ENCODE data around the gene NIBAN1. TPM values are rescaled to one million over a fixed set of nuclear protein-coding genes. Genes with fewer than 3 reads are reported as not detected.

NIBAN1 gene
- total RNA-seq, 2 experiments from 2014 or later = 28.4 to 33.9 TPM

DNA sequence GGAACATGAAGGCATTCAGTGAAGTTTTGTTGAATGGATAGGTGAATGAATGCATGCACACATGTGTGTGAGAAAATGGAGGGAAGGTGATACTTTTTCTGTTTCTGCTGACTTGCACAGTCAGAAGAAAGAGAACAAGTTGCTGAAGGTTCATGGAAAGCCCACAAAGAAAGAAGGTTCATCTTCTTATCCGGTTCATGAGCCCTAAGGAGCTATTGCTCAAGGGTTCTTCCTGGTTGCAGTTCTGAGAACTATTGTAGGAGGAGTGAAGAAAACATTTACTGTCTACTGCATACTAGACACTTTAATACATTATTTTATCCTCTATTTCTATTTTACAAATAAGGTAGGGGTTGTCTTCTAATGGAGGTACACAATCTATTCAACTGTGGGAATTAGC lies 13.4 kb upstream of the NIBAN1 start:
- DNase-seq = no peak
- H3K9me3 Mint-ChIP-seq = no peaks in the 10 kb centered on the region
- POLR2A ChIA-PET = no interaction called here
- no peak for ATAC-seq (ENCODE audit: low read depth)
- peaks cover 33% of the 10 kb centered on the region for H3K27me3 Mint-ChIP-seq
- no peaks in the 10 kb centered on the region for H3K36me3 Mint-ChIP-seq
- H3K27ac Mint-ChIP-seq = no peak overlapping the region
- H3K4me3 Mint-ChIP-seq = no peak overlapping the region
- H3K4me1 Mint-ChIP-seq = peaks cover 2% of the 10 kb centered on the region

DNA sequence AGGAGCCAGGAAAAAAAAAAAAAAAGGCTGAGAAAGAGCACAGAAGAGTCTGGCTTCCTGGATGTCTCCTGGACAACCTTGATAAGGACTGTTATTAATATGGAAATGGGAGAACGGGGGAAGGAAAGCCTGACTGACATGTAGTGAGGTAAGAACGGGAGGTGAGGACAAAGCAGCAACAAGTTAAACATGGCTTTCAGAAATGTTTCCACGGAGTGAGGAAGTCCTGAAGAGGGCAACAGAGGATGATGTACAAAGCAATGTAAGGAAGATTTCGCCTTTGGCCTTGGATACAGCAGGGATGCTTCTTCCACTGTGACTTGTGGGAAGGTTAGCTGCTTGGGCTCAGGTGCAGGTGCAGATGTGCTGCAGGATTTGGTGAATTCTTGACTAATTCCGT lies 11.9 kb upstream of the NIBAN1 start:
- Mint-ChIP-seq H3K27ac (no peak overlapping the region), H3K4me3 (no peak overlapping the region), H3K36me3 (no peaks in the 10 kb centered on the region), H3K27me3 (peaks cover 36% of the 10 kb centered on the region), H3K4me1 (peaks cover 8% of the 10 kb centered on the region), H3K9me3 (no peaks in the 10 kb centered on the region)
- POLR2A ChIA-PET = no interaction called here
- no peak for DNase-seq
- no peak for ATAC-seq (ENCODE audit: low read depth)

DNA sequence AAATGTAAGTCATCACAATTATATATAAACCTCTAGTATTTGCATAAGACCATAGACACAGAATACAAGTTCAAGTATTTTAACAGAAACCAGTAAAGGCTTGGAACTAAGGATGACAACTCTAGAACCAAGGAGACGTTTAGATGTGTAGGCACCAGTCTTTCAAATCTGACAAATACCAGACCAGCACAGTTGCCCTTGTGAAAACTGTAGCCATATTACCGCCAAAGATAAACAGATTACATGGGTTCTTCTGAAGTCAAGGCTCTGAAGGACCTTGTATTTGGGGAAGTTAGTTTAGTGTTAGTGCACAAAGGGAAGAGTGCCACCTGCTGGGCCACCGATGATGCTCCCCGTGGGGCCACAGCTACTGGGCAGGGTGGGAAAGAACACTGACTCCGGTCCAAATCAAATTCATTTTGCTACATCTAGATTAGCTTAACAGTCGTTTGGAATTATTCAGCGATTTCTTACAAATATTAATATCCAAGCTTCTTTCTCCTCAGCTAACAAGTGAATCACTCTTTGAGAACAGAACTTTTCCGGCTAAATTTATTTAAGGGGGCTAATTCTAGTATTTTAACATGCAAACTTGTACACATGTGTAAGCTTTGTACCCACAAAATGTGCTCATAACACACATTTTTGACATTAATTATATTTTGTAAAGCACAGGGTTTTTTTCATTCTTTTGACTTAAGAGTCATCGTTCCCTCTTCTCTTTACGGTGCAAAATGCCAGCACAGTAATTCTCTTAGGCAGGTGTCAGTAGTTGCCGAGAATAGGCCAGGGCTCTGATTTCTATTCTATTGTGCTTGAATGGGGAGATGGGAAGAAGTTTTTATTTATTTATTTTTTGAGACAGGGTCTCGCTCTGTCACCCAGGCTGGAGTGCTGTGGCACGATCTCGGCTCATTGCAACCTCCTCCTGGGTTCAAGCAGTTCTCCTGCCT lies 8.0 kb upstream of the NIBAN1 start:
- H3K4me1 Mint-ChIP-seq = peaks cover 8% of the 10 kb centered on the region
- no peak overlapping the region for H3K4me3 Mint-ChIP-seq
- ATAC-seq (ENCODE audit: low read depth) (peak; percentile 97), DNase-seq (peak; percentile 72)
- peaks cover 41% of the 10 kb centered on the region for H3K27me3 Mint-ChIP-seq
- no peak overlapping the region for H3K27ac Mint-ChIP-seq
- POLR2A ChIA-PET = interaction anchor here (1.4 kb wide), 1 partner anchor 177 kb away, joined by 3 read pairs; no protein-coding TSS in a partner anchor
- no peaks in the 10 kb centered on the region for H3K9me3 Mint-ChIP-seq
- no peaks in the 10 kb centered on the region for H3K36me3 Mint-ChIP-seq

DNA sequence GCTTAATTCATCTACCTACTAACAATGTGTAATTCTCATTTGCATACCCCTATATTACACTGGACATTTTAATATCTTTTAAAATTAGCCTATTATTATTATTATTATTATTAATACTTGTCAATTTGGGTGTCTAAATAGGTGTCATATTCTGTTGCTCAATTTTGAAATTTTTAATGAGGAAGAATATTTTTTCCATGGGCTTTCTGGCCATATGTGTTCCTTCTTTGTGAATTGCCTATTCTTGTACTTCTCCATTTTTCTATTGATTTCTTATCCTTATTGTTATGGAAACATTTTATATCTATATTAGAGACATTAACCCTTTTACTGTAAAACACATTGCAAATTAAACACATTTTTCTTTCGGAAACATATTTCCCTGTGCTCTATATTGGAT lies 6.4 kb upstream of the NIBAN1 start:
- ATAC-seq (ENCODE audit: low read depth) = no peak
- no peak for DNase-seq
- Mint-ChIP-seq H3K27ac (no peak overlapping the region), H3K4me1 (peaks cover 8% of the 10 kb centered on the region), H3K36me3 (no peaks in the 10 kb centered on the region), H3K4me3 (no peak overlapping the region), H3K27me3 (peaks cover 38% of the 10 kb centered on the region), H3K9me3 (no peaks in the 10 kb centered on the region)
- POLR2A ChIA-PET = no interaction called here

DNA sequence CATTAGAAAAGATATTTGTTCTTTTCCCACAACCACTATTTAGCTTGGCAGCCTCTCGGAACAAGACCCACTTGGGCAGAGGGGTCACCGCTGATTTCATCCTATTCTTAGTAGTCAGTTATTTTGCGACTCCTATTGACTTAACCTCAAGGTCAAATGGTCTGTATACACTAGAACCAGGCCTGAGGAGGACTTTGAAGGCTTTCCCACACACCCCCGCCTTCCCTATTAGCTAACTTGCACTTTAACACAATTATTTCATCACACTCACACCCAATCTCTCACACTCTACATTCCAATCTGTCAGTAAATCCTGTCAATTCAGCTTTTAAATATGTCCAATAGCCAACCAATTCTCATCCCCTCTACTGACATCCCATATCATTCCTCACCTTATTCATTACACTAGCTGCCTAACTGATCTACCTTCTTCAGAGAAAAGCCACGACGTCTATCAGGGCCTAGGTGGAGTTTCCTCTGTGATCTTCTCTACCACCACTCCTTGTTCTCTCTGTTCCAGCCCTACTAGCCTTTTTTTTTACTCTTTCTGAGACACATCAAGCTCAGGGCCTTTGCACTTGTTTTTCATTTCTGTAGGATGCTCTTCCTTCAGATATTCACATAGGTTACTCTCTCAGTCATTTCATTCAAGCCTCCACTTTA lies 1.0 kb upstream of the NIBAN1 start:
- H3K27ac Mint-ChIP-seq = no peak overlapping the region
- peaks cover 3% of the 10 kb centered on the region for H3K36me3 Mint-ChIP-seq
- H3K27me3 Mint-ChIP-seq = peaks cover 22% of the 10 kb centered on the region
- ATAC-seq (ENCODE audit: low read depth) (no peak), DNase-seq (no peak)
- POLR2A ChIA-PET = no interaction called here
- no peaks in the 10 kb centered on the region for H3K9me3 Mint-ChIP-seq
- H3K4me3 Mint-ChIP-seq = peak overlapping the region; percentile 37
- H3K4me1 Mint-ChIP-seq = peaks cover 20% of the 10 kb centered on the region

DNA sequence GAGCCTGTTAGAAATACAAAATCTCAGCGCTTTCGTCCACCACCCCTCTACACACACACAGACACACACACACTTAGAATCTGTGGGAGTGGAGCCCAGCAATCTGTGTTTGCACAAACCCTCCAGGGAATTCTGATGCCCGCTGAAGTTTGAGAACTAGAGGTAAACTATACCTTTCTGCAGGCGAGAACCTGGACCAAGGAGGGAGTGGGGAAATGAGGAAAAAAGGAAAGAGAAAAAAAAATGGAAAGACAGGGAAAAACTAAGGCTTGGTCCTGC lies 468 bp upstream of the NIBAN1 start:
- DNase-seq = no peak
- ATAC-seq (ENCODE audit: low read depth) = no peak
- POLR2A ChIA-PET = interaction anchor here (1.2 kb wide), 2 partner anchors 71 to 108 kb away, joined by 3 read pairs; partner anchors contain the start of gene RNF2
- H3K27ac Mint-ChIP-seq = no peak overlapping the region
- peak overlapping the region; percentile 37 for H3K4me3 Mint-ChIP-seq
- peaks cover 3% of the 10 kb centered on the region for H3K36me3 Mint-ChIP-seq
- H3K9me3 Mint-ChIP-seq = no peaks in the 10 kb centered on the region
- H3K4me1 Mint-ChIP-seq = peaks cover 22% of the 10 kb centered on the region
- H3K27me3 Mint-ChIP-seq = peaks cover 22% of the 10 kb centered on the region

DNA sequence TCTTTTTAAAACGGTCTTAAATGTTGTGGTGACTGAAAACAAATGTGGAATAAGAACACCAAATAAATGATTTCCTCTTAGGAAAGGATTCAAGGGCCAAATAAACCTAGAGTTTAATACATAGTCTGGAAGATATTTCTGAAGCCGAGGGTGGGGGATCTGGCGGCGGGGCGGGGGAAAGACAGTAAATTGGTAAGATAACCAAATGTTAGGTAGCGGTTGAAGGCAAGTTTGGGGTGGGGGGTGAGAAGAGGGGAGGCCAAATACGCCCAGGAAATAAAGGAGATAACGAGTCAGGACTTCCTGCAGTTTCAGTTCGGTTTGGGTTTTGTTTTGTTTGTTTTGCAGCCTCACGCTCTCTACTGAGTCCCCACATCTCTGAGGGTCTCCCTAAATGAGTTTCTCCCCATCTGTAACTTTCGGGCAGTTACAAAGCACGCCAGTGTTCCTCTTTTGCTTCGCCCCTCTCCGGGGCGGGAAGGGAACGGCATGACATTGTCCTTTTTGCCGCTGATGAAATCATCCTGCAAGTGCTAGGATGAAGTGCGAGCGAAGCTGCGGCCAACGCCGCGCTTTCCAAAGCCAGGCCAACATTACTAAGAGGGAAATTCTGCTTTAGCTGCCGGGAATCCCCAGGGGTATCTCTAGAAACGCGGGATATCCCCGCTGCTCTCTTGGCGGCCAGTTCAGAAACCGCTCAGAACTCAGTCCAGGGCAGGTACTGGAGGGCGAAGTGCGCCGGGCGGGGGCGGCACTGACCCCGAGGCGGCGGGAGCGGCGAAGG lies 844 bp downstream of the NIBAN1 start:
- Mint-ChIP-seq H3K9me3 (no peaks in the 10 kb centered on the region), H3K36me3 (peaks cover 3% of the 10 kb centered on the region), H3K27ac (peak overlapping the region; percentile 76), H3K27me3 (peaks cover 21% of the 10 kb centered on the region), H3K4me3 (peak overlapping the region; percentile 88), H3K4me1 (peaks cover 25% of the 10 kb centered on the region)
- no peak for DNase-seq
- POLR2A ChIA-PET = interaction anchor here (0.6 to 1.2 kb wide), 3 partner anchors 59 to 106 kb away, joined by 3 to 4 read pairs (median 3); partner anchors contain the start of gene RNF2
- ATAC-seq (ENCODE audit: low read depth) = peak; percentile 8

DNA sequence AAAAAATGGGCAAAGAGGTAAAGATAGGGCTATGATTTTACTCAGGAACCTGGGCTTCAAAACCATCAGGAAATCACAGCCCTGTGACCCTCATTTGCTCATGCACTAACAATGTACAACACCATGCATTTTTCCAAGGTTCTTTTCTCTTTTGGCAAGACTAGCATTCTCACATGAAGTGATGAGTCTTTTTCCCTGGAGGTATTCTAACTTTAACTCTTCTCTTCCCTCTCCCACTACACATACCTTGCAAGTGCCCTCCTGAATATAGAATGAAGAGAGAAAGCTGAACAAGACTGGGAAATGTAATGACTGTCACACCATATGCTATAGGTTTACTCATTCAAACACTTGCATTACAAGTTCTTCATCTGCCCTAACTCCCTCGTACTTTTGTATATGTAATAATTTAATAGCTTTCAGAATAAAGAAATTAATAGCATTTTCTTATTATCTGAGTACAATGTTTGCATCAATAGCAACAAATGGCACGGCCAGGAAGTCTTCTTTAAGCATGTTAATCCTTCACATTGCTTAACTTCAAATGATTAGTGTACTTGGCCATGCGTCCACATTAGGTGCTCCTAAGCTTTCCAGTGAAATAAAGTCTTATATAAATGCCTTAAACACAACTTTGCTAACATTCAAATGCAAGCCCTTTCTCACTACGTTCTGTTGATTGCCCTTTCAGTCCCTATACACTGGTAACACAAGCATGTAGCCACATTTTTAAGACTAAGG lies 1.8 kb downstream of the NIBAN1 start:
- peaks cover 25% of the 10 kb centered on the region for H3K4me1 Mint-ChIP-seq
- ATAC-seq (ENCODE audit: low read depth) (no peak), DNase-seq (no peak)
- POLR2A ChIA-PET = no interaction called here
- no peak overlapping the region for H3K27ac Mint-ChIP-seq
- peaks cover 3% of the 10 kb centered on the region for H3K36me3 Mint-ChIP-seq
- H3K27me3 Mint-ChIP-seq = peaks cover 17% of the 10 kb centered on the region
- peak overlapping the region; percentile 88 for H3K4me3 Mint-ChIP-seq
- H3K9me3 Mint-ChIP-seq = no peaks in the 10 kb centered on the region

DNA sequence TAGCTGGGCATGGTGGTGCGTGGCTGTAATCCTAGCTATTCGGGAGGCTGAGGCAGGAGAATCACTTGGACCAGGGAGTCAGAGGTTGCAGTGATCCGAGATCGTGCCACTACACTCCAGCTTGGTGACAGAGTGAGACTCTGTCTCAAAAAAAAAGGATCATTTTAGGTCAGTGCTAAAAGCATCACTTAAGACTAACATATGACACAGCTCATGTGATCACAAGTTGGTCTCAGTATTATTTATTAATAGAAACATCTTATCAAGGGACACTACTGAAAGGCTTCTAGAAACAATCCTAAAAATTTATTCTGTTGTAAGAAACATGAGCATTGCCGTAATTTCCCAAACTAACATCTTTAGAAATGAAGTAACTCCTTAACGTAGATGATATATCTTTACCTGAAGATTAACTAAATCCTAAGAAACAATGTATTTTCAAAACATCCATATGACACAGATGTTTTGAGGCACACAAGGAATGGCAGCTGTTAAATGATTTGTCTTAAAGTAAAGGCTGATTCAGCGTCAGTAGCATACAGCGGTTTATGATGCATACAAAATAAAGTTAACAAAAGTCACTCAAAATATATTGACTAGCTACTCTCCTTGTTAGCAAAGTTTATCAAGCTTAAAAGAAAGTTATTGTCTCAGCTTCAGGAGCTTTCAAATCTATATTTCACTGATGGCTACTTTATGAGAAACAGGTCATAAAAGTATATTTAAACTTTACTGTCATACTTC lies 2.6 kb downstream of the NIBAN1 start:
- H3K9me3 Mint-ChIP-seq = no peaks in the 10 kb centered on the region
- POLR2A ChIA-PET = interaction anchor here (1.3 kb wide), 1 partner anchor 921 kb away, joined by 3 read pairs; no protein-coding TSS in a partner anchor
- no peak overlapping the region for H3K4me3 Mint-ChIP-seq
- no peak for ATAC-seq (ENCODE audit: low read depth)
- peaks cover 3% of the 10 kb centered on the region for H3K36me3 Mint-ChIP-seq
- no peak for DNase-seq
- no peak overlapping the region for H3K27ac Mint-ChIP-seq
- peaks cover 26% of the 10 kb centered on the region for H3K4me1 Mint-ChIP-seq
- peaks cover 15% of the 10 kb centered on the region for H3K27me3 Mint-ChIP-seq

DNA sequence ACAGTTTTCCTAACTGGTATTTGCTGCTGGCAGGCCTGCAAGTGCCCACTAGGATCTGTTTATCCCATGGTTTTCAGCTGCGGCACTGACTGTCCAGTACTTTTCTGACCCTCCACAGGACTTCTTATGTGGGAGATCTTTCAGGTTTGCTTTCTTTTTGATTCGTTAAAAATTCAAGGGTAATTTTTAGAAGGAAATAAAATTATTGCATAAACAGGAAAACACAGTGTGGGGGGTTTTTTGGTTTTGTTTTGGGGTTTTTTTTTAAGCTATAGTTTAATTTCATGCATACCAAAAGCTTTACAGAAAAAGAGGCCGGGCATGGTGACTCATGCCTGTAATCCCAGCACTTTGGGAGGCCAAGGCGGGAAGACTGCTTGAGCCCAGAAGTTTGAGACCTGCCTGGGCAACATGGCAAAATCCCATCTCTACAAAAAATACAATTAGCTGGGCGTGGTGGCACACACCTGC lies 3.6 kb downstream of the NIBAN1 start:
- peaks cover 9% of the 10 kb centered on the region for H3K27me3 Mint-ChIP-seq
- H3K27ac Mint-ChIP-seq = no peak overlapping the region
- peaks cover 4% of the 10 kb centered on the region for H3K36me3 Mint-ChIP-seq
- no peak for ATAC-seq (ENCODE audit: low read depth)
- no peak for DNase-seq
- no peak overlapping the region for H3K4me3 Mint-ChIP-seq
- peaks cover 26% of the 10 kb centered on the region for H3K4me1 Mint-ChIP-seq
- POLR2A ChIA-PET = interaction anchor here (1.3 kb wide), 1 partner anchor 920 kb away, joined by 3 read pairs; no protein-coding TSS in a partner anchor
- no peaks in the 10 kb centered on the region for H3K9me3 Mint-ChIP-seq

DNA sequence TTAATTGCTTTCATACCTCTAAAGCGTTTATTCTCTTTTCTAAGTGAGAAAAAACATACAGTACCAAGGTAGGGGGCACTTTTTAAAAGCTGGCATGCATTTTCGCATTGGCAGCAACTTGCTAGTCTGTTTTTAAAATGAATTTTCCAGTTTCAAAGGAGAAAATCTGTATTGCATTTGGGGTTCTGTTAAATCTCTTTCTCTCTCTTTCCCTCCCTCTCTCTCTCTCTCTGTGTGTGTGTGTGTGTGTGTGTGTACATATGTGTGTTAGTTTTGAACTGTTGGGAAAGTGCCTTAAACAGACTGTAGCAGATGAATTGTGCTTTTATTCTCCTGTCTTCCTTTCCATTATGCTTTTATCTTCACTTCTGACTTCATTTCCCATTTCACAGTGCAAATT lies 7.3 kb downstream of the NIBAN1 start:
- ATAC-seq (ENCODE audit: low read depth) = no peak
- Mint-ChIP-seq H3K9me3 (no peaks in the 10 kb centered on the region), H3K27ac (no peak overlapping the region), H3K4me1 (peaks cover 8% of the 10 kb centered on the region), H3K36me3 (peaks cover 8% of the 10 kb centered on the region), H3K4me3 (no peak overlapping the region), H3K27me3 (peaks cover 2% of the 10 kb centered on the region)
- POLR2A ChIA-PET = no interaction called here
- no peak for DNase-seq
